ENCODE results near the gene AGAP2.
"Not testable (repeated sequence)": the region's sequence is repeated elsewhere in the genome, so short reads cannot be mapped to it uniquely, and the experiment has no call there.

AGAP2 gene

DNA sequence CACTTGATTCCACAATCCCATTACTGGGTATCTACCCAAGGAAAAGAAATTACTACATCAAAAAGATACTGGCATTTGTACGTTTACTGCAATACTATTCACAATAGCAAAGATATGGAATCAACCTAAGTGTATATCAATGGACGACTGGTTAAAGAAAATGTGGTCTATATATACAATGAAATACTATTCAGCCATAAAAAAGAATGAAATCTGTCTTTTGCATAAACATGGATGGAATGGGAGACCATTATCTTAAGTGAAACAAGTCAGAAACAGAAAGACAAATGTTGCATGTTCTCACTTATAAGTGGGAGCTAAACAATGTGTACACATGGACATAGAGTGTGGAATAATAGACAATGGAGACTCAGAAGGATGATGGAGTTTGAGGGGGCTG lies 49.6 kb downstream of the AGAP2 start:
- no peak for DNase-seq

- no peak for DNase-seq
These were observed 50.7 kb downstream of the AGAP2 start for GRCh38 chr12:57687862-57688261.

DNA sequence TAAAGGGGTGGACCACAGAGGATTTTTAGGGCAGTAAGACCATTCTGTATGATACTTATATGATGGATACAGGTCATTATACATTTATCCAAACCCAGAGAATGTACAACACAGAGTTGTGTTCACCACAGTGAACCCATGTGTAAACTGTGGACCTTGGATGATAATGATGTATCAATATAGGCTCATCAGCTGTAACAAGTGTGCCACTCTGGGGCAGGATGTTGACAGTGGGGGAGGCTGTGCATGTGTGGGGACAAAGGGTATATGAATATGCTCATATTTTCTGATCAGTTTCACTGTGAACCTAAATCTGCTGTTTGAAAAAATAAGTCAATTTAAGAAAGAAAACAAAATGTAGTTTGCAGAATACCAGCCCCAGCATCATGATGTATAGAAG lies 58.8 kb downstream of the AGAP2 start:
- no peak for DNase-seq

DNA sequence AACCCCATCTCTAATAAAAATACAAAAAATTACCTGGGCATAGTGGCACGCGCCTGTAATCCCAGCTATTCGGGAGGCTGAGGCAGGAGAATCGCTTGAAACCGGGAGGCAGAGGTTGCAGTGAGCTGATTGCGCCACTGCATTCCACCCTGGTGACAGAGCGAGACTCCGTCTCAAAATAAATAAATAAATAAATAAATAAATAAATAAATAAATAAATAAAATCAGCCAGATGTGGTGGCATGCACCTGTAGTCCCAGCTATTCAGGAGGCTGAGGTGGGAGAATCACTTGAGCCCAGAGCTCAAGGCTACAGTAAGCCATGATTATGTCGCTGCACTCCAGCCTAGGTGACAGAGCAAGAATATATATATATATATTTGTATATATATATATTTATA lies 60.6 kb downstream of the AGAP2 start:
- not testable (repeated sequence) for DNase-seq

- DNase-seq = no peak
These were observed 63.9 kb downstream of the AGAP2 start for GRCh38 chr12:57674691-57675090.

All from NCI-H1092 (cell line).